DMS79 (cell line): ENCODE measurements around the gene SYCP2.
A peak's percentile ranks its signal among the peaks of the same experiment; 100 is the strongest.

Experiments used
- DNase-seq: peaks from one replicate; lab custom pipeline; 2025; lab: John Stamatoyannopoulos, UW

SYCP2 gene

DNA sequence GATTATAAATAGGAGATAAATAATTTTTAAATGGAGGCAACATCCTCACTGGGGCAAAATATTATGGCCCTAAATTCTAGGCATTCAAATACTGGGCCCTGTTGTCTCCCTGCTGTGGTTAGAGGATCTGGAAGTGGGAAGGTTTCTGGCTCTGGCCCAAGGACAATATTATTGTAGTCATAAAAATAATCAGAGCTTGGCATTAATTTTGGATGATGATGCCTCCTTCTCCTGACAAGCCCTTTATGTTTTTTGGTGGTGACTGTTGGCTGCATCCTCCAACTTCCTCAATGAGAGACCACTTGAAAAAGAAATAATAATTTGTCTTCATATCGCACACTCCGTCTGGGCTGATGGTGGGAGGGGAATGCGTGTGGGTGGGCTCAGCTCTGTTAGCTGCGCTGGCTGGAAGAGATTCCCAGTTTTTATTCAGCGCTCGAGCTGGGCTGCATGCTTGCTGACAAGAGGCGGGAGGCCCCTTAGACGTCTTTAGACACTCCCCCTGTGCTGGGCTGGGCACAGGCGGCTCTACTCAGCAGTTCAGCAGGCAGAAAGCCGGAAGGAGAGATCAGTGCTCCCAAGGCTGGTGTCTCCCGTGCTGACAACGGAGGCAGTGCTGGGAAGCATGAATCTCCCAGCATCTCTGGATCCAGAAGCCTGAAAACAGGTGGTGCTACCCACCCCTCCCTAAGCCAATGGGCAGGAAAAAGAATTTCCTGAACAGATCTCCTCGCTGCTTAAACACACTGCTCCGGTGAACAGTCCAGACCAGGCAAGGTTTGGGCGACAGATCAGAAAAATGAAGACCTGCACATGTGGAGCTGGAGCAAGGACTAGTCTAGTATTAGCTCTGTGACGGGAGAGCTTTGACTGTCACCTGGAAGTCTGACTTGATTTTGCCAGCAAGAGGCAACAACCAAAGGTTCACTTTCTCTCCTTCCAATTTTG lies 97.7 kb downstream of the SYCP2 start:
- DNase-seq = peak; percentile 88

DNA sequence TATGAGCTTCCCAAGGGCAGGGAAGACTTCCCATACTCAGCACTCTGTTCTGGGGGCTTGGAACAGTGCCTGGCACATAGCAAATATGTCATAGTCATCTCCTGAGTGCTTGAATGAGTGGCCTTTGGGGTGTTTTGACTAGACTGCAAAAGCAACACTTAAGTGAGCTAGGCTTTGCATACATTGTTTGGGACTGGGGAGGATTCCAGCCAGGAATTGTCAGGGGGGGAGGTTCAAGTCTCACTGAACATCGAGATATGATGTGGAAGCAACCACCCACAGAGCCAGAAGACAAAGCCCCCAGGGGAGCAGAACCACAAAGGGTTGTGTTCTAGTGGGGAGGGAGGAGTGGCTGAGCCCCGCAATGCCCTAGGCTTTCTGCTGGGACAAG lies 98.4 kb downstream of the SYCP2 start:
- DNase-seq = peak; percentile 41

DNA sequence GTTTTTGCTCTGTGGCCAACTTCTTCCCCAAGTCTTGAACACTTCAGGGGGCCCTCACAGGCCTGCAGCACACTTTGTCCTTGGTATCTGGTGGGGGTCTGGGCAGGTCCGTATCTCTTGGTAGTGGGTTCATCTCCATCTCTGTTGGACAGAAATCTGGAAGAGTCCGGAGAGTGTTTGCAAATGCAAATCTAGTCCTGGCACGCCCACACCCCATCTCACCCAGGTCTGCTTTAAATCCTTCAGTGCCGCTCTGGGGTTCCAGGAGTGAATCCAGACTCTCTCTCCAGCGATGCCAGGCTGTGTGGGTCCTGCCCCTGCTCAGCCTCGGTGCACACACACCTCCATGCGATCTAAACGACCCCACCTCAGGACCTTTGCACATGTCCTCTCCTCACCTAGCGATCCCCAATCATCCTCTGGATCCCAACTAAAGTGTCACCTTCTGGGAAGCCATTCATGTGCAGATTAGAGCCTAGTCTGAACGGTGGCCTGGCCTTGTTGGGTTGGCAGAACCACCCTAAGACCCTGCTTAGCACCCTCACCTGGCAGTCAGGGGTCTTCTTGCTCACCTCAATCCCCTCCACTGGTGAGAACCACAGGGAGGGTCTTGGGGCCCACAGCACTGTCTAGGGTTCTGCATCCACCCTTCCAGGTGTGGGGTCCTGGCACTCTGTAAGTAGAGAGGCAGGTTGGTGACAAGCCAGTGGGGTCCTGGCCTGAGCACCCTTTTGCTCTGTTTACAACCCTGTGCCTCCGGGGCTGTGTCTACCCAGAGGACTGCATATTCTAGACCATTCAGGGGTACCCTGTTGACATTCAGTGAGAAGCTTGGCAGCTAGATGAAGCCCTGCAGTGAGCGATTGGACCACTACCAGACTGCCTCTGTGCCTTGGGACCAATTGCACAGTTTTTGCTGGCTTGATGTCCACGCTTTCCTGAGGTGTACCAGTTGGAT lies 100.8 kb downstream of the SYCP2 start:
- no peak for DNase-seq

DNA sequence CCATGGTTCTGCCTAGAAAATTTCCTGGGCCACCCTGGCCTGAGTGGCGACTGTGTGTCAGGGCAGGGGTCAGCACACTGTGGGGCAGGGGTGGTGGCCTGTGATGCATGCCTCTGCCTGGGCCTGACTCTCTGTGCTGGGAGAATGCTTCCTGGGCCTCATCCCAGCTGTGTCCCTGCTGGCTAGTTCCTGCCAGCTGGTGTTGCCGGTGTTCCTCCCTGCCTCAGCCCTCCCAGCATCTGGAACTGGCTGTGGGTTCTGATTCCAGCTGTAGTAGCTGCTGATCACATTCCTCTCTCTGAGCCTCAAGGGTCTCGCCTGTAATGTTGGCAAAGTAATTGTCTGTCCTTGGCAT lies 101.5 kb downstream of the SYCP2 start:
- DNase-seq = no peak

DNA sequence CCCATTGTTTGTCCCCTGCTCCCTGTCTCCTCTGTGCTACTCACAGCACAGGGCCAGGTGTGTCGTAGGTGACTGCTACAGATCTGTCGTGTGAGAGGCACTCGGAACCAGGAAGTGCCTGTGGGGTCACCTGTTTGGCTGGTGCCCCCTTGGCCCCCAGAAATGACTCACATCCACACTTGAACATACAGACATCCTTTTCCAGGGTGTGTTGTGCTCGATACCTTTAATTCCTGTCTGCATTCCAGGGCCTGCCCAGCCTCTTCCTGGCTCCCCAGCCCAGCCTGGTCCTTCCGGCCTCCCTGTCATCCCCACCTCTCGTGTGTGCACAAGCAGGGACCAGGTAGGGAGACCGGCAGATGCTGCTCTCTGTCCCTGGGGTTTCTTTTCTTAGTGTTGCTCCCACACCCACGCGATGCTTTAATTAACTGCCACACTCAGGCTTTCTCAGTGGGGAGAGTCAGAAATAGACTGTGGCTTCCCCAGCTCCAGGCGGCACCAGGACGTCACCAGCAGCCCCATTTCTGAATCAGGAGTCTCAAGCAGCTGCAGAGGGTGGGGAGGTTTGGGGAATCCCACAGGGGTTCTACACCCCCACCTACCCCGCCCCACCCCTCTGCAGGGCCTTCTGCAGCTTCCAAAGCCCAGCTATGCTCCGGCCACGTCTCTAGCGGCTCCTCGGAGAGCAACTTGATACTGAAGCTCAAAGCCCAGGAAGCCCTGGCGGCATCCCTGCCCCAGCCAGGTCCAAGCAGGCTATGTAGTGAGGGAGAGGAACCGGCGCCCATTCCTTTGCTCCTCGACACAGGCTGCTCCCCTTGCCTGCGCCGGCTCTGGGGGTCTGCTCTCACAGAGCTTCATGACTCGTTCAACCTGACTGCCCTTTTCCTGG lies 102.2 kb downstream of the SYCP2 start:
- no peak for DNase-seq

DNA sequence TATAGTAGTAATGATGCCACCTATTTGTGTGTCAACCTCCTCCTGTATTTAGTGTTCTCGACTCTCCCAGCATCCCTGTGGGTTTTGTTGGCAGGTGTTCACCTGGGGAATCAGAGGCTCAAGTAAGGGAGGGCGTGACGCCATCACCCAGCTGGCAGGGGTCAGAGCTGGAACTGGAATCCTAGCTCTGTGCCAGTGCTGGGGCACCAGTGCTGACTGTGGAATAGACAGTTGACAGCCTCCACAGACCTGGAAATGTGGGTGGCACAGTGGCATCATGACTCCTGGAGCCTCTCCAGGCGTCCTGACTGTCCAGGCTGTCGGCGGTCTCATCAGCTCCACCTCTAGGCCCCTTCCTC lies 102.8 kb downstream of the SYCP2 start:
- DNase-seq = no peak

DNA sequence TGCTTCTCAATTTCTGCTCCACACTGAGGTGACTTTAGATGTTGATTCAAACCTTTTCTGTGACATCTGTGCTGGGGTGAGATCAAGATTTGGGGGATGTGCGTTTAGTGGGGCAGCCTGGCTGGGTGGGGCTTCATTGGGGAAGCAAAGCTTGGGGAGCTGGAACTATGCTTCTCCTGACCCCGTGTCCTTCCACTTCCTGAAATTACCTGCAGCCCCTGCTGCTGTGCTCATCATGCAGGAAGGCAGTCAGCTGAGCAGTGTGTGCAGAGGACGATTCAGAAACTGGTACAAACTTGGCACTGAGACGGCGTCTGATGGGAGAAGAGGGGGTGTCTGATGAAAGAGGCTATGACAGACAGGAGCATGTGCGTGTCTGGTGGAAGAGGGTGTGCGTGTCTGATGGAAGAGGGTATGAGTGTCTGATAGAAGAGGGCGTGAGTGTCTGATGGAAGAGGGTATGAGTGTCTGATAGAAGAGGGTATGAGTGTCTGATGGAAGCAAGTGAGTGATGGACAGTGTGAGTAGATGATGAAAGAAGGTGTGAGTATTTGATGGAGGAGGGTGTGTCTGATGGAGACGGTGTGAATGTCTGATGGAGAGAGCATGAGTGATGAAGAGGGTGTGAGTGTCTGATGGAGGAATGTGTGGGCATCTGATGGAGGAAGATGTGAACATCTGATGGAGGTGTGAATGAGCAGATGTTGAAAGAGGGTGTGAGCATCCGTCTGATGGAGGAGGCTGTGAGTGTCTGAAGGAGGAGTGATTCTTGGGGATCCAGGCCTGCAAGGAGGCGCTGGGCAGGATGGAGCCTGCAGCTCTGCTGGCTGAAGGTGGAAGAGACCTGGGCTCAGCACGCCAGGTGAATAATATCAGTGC lies 103.4 kb downstream of the SYCP2 start:
- DNase-seq = no peak

DNA sequence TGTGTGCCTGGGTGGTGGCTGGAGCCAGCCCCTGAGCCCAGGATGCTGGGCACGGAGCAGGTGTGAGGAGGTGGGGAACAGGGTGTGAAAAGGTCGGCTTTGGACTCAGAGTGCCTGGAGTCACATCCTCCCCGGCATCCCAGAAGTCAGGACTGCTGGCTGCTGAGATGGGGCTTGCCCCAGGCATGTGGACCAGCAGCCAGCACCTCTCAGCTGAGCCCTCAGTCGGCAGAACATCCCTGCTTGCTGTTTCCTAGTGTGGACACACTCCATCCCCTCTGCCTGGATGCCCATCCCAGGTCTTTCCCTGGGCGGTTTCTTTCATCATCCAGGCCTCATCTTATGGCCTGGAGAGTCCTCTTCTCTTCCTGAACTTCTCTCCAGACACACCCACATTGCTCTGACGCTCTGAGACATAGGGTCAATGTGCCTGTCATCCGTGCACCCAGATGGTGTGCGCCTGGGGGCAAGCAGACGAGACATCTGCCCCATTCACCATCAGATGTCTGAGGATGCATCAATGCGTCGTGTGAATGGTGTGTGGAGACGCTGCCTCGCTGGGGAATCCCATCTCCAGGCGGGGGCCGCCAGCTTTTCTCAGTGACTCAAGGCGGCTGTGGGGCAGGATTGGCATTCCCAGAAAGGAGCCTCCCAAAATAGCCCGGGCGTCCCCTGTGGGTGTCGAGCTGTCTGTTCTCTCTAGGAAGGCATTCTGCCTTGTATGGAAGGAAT lies 104.2 kb downstream of the SYCP2 start:
- DNase-seq = no peak

DNA sequence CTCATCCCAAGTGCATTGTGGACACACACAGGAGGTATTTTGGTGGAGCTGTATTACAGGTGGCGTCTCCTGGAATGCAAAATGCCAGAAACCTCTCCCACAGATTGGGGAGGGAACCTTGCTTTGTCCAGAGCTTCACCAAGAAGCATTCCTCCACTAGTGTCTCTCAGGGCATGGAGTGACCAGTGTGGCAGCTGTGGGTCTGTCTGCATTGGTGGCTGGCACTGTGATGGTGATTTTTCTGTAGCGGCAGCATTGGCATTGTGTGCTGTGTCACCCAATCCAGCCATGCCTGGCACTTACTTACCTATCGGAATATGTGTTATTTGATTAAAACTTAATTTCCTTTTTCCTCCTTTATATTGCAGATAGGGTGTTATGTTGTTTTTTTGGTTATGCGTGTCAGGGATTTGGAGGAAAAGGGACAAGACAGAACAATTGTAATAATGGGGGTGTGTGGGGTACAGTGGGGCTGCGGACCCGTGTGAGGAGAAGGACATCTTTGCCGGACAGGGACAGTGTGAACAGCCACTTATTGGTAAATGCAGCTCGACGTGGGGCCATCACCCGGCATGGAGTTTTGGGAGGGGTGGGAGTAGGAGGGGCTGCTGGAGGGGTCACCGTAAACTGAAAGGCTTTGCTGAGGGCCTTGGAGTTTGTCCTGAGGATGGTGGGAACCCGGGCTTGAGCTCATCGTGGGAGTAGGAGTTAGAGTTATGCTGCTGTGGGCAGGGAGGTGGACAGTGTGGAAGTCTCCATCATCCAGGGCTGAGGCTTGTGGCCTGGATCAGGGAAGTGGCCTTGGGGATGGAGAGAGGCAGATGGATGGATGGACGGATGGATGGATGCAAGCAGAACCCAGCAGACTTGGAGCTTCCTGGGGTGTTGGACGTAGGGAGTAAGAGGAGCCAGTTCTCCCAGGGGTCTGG lies 105.0 kb downstream of the SYCP2 start:
- DNase-seq = no peak

DNA sequence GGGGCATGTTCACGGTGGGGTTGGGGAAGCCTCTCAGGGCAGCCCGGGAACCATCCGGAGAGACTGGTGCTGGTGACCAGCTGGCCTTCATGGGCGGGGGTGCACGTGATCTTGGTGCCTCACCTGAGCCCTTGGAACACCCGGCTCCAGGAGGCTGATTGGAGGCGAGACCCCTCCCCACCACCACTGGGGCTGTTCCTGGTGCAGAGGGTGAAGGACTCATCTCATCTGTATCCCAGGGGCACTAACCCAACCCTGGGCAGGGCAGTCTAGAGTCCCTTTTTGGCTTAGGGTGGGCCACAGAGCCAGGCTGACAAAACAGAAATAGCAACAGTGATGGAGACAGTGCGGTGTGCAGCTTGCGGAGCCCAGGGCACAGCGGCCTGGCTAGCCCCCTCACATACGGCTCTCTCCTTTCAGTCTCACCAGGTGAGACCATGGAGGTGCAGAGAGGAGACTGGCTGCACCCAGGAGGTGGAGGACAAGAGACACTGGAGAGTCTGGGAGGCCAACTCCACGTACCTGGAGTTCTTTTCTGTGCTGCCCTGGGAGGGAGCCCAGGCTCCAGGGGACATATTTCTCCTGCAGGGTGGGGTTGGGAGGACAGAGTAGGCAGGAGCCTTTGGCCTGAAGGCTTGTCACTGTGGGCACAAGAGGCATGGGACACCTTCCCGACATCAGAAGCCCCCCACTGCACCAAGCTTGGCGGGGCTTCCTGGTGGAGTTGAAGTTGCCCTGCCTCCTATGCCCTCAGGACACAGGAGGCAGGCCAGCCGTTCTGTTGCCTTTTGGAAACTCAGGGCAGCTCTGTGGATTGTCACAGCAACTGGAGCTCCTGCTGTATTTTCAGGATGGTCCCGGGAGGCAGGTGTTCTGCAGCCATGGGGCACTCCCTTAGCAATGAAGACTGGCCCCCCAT lies 106.0 kb downstream of the SYCP2 start:
- DNase-seq = no peak

DNA sequence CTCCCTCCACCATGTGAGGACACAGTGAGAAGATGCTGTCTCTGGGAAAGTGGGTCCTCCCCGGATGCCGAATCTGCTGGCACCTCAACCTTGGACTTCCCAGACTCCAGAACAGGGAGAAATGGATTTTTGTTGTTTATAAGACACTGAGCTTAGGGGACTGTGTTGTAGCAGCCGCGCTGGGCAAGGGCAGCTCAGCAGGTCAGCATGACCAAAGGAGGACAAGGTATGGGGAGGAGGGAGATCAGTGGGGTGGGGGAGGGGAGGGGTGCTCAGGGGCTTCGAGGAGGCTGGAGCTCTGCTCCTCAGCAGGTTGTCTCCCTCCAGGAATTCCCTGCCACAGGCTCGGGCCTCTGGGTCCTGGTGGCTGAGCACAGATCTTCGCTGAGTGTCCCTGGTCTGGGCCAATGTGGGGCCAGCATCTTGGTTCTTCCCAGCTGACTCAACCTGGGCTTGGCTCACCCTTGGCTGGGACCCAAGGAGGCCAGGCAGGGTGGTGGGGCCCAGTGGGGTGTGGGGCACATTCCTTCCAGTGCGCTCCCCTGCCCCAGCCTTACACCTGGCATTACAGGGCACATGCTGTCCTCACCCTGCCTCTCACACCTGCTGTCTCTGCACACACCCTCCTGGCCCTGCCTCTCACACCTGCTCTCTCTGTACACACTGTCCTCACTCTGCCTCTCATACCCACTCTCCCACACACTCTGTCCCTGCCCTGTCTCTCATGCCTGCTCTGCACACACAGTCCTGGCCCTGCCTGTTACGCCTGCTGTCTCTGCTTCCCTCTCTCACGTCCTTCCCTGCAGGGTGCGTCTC lies 107.3 kb downstream of the SYCP2 start:
- peak; percentile 56 for DNase-seq

DNA sequence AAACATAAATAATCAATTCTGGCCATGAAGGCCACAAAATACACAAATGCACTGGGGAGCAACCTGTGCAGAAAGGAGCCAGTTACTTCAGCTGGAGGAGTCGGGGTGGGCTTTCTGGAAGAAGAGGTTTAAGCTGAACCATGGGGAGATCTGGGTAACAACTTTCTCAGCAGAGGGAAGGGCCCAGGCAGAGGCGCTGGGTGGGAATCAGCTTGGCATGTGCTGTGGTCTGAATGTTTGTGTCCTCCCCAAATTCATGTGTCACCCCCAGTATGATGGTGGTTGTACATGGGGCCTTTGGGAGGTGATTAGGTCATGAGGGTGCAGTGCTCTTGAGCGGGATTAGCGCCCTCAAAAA lies 107.9 kb downstream of the SYCP2 start:
- DNase-seq = no peak

DNA sequence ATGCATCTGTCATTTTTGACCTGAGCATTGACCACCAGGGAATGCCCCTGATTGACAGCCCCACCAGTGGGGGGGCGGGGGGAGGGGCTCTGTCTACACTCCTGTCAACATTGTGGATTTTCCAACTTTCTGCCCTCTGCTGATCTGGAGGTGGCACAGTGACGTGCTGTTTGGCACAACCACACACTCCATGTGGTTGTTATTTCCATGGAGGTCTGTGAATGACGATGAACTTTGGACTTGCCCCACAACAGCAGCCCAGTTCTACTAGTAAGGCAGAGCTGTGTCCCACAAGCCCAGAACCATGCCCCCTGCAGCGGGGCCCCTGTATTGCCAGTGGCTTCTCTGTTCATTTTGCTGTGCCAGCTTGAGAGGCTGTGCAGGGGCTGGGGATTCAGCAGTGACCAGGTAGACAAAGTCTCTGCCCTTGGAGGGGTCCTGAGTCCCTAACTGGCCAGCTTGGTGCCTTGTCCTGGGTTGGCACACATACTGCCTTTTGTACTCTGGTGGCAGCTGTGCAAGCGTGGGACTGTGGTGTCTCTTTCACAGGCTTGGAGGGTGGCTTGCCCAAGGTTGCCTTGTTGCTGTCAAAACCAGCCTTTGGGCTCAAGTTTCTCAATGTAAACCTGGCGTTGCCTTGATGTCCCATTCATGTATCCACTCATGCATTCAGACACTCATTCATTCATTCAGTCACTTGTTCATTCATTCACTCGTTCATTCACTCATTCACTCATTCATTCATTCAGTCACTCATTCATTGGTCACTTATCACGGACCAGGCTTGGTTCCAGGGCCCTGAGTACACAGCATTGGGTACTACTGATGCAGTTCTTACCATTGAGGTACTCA lies 108.5 kb downstream of the SYCP2 start:
- DNase-seq = no peak

DNA sequence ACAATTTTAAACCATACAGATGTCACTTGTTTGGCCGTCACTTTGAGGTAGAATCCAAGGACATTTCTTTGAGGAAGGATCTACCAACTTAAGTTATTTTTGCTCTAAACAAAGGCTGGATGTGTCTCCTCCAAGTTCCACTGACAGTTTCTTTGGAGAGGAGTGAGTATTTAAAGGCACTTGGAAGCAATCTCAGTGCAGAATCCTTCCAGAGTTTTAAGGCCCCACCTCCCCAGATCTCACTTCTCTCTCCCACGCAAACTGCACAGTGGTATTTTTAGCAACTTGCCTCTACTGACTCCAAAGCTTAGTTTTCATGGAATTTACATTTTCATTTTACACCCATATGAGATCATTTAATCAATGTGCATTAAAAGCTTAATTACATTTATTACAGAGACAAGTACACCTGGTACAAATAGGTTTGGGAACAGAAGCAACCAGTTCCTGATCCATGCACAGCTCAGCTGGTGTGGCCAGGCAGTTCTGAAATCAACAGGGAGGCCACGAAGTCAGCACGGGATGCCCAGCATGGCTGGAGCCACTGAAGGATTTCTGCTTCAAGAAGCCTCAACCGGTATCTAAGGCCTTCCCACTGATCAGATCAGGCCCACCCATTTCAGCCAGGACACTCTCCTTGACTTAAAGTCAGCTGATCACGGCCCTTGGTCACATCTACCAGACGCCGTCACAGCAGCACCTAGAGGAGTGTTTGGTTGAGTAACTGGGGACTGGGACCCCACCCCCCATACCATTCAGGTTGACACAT lies 109.8 kb downstream of the SYCP2 start:
- no peak for DNase-seq

DNA sequence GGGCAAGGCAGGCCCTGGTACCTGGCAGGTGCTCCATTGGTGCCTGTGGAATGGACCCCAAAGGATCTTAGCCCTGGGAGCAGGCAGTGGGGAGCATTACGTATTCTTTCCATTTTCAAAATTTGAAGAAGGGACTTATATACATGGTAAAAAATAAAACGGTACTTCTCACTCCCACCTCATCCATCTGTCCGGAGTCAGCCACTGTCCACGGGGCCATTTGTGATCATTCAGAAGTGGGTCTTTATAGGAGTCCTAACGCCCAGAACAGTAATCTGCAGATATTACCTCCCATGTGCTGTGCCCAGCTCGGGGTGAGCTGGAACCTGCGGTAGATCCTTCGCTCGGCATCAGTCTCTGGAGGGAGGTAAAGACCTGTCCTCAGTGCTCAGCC lies 110.4 kb downstream of the SYCP2 start:
- DNase-seq = no peak
